Measurements from ENCODE around the gene SAMD8.

Gene SAMD8

DNA sequence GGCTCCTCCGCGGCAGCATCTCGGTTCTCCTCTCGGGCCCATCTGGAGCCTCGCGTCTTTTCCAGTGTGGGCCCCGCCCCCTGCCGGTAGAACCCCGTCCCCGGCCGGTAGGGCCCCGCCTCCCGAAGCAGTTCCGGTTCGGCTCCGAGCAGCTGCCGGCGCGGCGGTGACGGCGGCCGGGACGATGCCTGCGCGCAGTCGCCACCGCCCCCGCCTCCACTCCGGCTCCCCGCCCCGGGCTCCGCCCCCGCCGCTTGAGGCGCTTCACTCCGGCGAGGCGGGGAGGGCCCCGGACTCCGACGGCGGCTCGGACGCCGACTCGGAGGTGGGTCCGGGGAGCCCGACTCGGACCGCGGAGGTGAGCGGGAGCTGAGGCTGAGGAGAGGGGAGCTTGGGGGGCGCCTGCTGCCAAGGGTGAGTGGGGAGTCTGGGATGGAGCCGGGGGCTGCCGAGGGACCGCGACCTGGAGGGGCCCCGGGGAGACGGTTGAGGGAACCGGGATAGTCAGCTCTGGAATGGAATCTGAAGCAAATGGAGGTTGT lies at the start of gene SAMD8:
Gene SAMD8 (plus strand): TSS at position 292 of the 542 bp plus-strand sequence. CDS start 38,873 bp downstream, outside the sequence.
- H3K4me1 Mint-ChIP-seq (ENCODE audit: low read depth): peaks cover 56% of the 10 kb centered on the region
- H3K9me3 Mint-ChIP-seq (ENCODE audit: low read depth): no peaks in the 10 kb centered on the region
- peak within 1 kb of the TSS; percentile 92 for H3K27ac Mint-ChIP-seq
- peak within 1 kb of the TSS; percentile 87 for H3K4me3 Mint-ChIP-seq
- H3K27me3 Mint-ChIP-seq: no peaks in the 10 kb centered on the region
- no peaks in the 10 kb centered on the region for H3K36me3 Mint-ChIP-seq

DNA sequence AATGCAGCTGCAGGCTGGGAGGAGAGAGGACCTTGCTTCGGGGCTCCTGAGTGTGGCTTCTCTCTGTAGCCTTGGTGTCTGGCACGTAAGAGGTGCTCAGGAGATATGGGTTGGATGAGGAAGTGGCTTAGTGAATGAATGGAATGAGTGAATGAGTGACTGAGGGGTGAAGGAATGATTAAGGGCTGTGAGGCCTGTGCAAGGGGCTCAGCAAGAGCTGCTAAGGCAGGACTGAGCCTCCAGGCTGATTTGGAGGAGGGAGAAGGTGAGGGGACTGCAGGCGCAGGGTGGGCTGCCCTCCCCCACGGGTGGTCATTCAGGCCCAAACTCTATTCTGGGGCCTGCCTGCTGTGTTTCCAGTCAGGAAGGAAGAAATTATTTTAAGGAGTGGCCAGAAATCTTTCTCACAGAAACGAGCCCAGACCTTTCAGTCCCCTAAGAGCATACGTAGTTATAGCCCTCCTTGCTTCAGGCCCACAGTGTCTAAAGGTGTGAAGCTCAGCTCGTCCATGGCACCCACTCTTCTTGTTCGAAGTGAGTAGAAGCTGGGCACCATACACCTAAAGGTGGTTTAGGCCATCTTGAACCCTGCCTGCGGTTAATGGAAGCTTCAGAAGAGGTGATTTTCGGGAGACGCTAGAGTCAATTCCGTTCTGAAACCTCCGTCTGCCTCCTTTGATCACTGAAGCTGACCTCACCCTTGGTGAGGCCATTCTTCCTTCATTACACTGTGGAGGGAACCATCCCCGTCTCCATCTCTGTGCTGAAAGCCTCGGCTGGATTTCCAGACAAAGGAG lies 49.5 kb upstream of the SAMD8 start:
- Mint-ChIP-seq H3K4me1 (ENCODE audit: low read depth) (no peaks in the 10 kb centered on the region), H3K9me3 (ENCODE audit: low read depth) (no peaks in the 10 kb centered on the region), H3K27ac (no peak overlapping the region), H3K27me3 (no peaks in the 10 kb centered on the region), H3K4me3 (no peak overlapping the region), H3K36me3 (no peaks in the 10 kb centered on the region)

GRCh38 chr10:75062506-75063299 lies 48.8 kb upstream of the SAMD8 start:
- Mint-ChIP-seq H3K9me3 (ENCODE audit: low read depth) (no peaks in the 10 kb centered on the region), H3K27me3 (no peaks in the 10 kb centered on the region), H3K4me3 (no peak overlapping the region), H3K4me1 (ENCODE audit: low read depth) (no peaks in the 10 kb centered on the region), H3K27ac (no peak overlapping the region), H3K36me3 (no peaks in the 10 kb centered on the region)

DNA sequence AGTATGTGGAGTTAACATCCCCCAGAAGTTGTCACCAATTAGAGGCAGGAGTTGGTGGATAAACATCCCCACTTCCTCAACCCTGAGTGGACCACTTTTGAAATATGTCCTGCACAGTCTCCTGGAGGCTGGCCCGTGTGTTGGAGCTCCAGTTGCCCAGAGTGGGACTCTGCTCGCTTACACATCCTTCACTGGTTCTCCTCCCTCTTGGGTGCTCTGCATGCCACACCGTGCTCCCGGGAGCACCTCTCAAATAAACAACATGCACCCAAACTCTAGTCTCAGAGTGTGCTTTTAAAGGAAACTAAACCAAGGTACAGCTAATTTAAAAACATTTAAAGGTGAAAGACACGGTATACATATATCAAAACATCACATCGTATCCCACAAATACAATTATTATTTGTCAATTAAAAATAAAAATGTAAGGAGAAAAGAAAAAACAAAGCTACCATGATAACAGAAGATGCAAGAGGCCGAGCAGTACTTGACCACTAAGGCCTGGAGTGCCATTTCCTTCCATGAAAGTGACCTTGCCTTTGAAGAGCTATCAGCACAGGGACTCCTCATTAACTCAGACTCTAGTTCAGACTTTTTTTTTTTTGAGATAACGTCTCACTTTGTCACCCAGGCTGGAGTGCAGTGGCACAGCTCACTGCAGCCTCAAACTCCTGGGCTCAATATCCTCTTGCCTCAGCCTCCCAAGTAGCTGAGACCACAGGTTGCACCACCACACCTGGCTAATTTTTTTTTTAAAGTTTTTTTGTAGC lies 47.8 kb upstream of the SAMD8 start:
- H3K4me1 Mint-ChIP-seq (ENCODE audit: low read depth): no peaks in the 10 kb centered on the region
- H3K4me3 Mint-ChIP-seq: no peak overlapping the region
- no peaks in the 10 kb centered on the region for H3K36me3 Mint-ChIP-seq
- no peaks in the 10 kb centered on the region for H3K27me3 Mint-ChIP-seq
- H3K9me3 Mint-ChIP-seq (ENCODE audit: low read depth): no peaks in the 10 kb centered on the region
- H3K27ac Mint-ChIP-seq: no peak overlapping the region

DNA sequence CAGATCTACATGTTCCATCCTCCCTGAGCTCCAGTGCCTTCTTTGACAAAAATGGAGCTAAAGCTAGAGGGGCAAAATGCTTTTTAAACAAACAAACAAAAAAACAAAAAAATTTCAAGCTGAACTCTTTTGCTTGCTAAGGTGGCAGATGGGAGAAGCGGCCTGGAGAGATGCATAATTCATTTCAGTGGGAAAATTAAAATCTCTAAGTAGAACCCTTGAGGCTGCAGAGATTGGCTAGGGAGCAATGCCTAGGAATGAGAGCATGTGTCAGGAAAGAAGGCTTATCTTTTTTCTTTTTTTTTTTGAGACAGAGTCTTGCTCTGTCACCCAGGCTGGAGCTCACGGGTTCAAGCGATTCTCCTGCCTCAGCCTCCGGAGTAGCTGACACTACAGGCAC lies 46.4 kb upstream of the SAMD8 start:
- no peak overlapping the region for H3K27ac Mint-ChIP-seq
- no peaks in the 10 kb centered on the region for H3K27me3 Mint-ChIP-seq
- H3K4me1 Mint-ChIP-seq (ENCODE audit: low read depth): no peaks in the 10 kb centered on the region
- H3K36me3 Mint-ChIP-seq: no peaks in the 10 kb centered on the region
- H3K4me3 Mint-ChIP-seq: no peak overlapping the region
- H3K9me3 Mint-ChIP-seq (ENCODE audit: low read depth): no peaks in the 10 kb centered on the region

DNA sequence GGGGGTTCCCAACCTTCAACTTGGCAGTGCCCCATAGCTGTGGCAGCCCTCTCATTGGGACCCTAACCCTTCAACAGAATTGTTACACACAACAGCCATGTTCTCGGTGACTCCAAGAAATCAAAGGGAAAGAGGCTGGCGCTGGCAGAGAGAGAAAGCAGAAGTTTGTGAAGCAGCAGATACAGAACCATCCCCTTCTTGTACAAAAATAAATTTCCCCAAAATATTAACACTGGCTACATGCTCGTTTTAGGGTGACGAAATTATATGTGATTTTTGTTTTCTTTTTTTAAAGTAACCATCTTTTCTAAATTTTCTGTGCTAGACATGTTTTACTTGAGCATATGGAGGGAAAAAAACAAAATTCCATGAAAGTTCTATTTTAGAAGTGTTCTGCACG lies 45.2 kb upstream of the SAMD8 start:
- Mint-ChIP-seq H3K27me3 (no peaks in the 10 kb centered on the region), H3K27ac (no peak overlapping the region), H3K4me1 (ENCODE audit: low read depth) (no peaks in the 10 kb centered on the region), H3K36me3 (no peaks in the 10 kb centered on the region), H3K9me3 (ENCODE audit: low read depth) (no peaks in the 10 kb centered on the region), H3K4me3 (no peak overlapping the region)

DNA sequence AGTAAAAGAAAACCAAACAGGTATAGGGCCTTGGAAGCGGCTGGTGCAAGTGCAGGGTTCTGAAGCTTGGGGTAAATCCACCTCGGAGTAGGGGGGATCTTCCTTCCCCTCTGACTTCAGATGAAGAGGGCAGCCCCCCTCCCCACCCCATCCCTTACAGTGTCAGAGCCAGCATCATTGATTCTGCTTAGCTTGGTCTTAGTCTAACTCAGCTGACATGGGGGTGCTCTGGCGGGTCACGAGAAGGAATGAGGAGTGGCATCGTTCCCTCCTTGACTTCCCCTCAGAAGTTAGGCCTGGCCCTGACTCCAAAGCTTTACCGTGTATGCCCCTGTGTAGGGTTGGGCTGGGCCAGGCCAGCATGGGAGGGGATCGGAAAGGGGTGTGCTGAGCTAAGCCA lies 44.2 kb upstream of the SAMD8 start:
- Mint-ChIP-seq H3K4me1 (ENCODE audit: low read depth) (no peaks in the 10 kb centered on the region), H3K27me3 (no peaks in the 10 kb centered on the region), H3K9me3 (ENCODE audit: low read depth) (no peaks in the 10 kb centered on the region), H3K27ac (no peak overlapping the region), H3K36me3 (no peaks in the 10 kb centered on the region), H3K4me3 (no peak overlapping the region)

DNA sequence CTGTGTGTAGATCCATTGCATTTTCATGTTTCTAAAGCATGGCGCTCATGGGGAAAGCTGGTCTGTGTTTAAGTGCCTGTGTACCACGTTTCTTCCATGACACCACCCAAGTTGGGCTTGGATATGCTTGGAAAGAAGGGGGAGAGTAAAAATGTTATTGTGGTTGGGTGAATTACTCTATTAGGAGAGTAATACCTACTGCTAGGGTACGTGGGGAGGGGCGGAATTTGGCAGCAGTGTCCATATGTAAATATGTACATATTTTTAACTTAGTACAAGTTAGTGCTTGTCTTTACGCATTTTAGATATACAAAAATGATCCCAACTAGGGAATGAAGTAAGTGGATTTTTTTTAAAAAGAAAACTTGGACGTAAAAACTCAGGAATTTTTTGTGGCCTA lies 42.9 kb upstream of the SAMD8 start:
- Mint-ChIP-seq H3K27ac (no peak overlapping the region), H3K4me3 (no peak overlapping the region), H3K36me3 (no peaks in the 10 kb centered on the region), H3K4me1 (ENCODE audit: low read depth) (no peaks in the 10 kb centered on the region), H3K9me3 (ENCODE audit: low read depth) (no peaks in the 10 kb centered on the region), H3K27me3 (no peaks in the 10 kb centered on the region)

GRCh38 chr10:75070476-75070875 lies 41.0 kb upstream of the SAMD8 start:
- Mint-ChIP-seq H3K36me3 (no peaks in the 10 kb centered on the region), H3K27ac (no peak overlapping the region), H3K9me3 (ENCODE audit: low read depth) (no peaks in the 10 kb centered on the region), H3K27me3 (no peaks in the 10 kb centered on the region), H3K4me1 (ENCODE audit: low read depth) (no peaks in the 10 kb centered on the region), H3K4me3 (no peak overlapping the region)

- no peaks in the 10 kb centered on the region for H3K4me1 Mint-ChIP-seq (ENCODE audit: low read depth)
- no peaks in the 10 kb centered on the region for H3K9me3 Mint-ChIP-seq (ENCODE audit: low read depth)
- no peaks in the 10 kb centered on the region for H3K27me3 Mint-ChIP-seq
- no peaks in the 10 kb centered on the region for H3K36me3 Mint-ChIP-seq
- no peak overlapping the region for H3K27ac Mint-ChIP-seq
- H3K4me3 Mint-ChIP-seq: no peak overlapping the region
Observed at GRCh38 chr10:75070961-75071428, 40.5 kb upstream of the SAMD8 start.

- no peak overlapping the region for H3K4me3 Mint-ChIP-seq
- H3K4me1 Mint-ChIP-seq (ENCODE audit: low read depth): no peaks in the 10 kb centered on the region
Observed at GRCh38 chr10:75071756-75072155, 39.7 kb upstream of the SAMD8 start.

DNA sequence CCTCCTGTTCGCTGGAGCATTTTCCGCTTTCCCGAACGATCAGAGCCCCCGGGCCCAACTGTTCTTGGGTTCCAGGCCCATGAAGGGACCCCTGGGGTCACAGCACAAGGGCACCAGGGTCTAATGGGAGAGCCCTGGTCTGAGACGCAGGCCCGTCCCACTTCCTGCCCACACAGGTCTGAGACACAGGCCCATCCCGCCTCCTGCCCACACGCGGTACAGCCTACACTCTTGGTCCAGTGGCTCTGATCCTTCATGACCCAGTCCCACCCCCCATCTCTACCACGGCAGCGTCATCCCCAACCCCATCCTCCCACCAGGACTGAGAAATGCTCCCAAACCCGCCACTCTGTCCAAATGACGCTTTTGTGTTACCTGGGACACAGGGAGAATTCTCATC lies 38.7 kb upstream of the SAMD8 start:
- Mint-ChIP-seq H3K4me3 (no peak overlapping the region), H3K27me3 (no peaks in the 10 kb centered on the region), H3K27ac (no peak overlapping the region), H3K9me3 (ENCODE audit: low read depth) (no peaks in the 10 kb centered on the region), H3K36me3 (no peaks in the 10 kb centered on the region), H3K4me1 (ENCODE audit: low read depth) (no peaks in the 10 kb centered on the region)

More at GRCh38 chr10:75071756-75072155, 39.7 kb upstream of the SAMD8 start:
- Mint-ChIP-seq H3K27me3 (no peaks in the 10 kb centered on the region), H3K36me3 (no peaks in the 10 kb centered on the region), H3K27ac (no peak overlapping the region), H3K9me3 (ENCODE audit: low read depth) (no peaks in the 10 kb centered on the region)

DNA sequence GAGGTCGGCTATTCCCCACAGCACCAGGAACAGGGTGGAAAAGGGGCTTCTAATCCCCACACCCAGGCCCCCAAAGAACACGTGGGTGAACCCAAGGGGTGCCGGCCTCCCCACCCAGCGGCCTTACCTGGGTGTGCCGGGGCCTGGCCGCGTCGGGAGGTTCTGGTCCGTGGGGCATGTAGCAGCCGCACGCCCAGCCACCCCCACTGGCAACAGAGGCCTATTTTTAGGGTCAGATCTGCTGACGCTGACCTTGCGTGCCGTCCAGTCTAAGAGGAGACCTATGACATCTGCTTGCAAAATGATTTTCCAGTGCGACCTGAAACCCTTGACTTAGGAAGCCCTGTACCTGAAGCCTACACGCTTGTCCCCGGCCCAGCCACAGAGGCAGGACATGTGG lies 38.0 kb upstream of the SAMD8 start:
- no peak overlapping the region for H3K4me3 Mint-ChIP-seq
- H3K27ac Mint-ChIP-seq: no peak overlapping the region
- no peaks in the 10 kb centered on the region for H3K9me3 Mint-ChIP-seq (ENCODE audit: low read depth)
- no peaks in the 10 kb centered on the region for H3K4me1 Mint-ChIP-seq (ENCODE audit: low read depth)
- H3K27me3 Mint-ChIP-seq: no peaks in the 10 kb centered on the region
- no peaks in the 10 kb centered on the region for H3K36me3 Mint-ChIP-seq

DNA sequence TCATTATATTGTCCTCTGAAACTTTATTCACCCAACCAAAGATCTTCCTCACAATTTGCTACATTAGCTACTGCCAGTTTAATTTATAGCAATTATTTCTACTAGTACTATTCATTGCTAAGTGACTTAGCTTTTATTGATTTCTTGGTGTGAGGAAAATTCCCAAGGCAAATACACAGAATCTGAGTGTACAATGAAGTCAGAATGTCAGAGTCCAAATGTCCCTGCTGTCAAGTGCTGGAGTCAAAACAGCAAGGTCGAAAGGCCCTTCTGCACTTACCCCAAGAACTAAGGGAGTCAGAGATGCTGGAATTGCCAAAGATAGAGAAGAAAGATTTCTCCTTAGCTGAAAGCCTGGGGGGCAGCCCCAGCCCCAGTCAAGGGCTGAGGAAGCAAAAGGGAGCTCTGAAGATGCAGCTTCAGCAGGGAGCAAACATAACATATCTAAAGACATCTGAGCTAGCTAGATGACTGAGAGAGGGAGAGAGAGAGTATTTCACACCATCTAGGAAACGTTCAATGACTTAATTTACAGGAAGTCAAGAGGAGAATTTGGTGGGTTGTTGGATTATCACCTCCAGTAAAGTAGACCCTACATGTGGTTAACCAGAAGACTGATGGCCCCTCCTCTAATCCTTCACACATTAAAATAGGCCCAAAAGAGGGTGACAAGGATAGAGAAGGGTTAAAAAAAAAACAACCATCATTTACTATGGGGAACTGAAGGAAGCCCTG lies 36.6 kb upstream of the SAMD8 start:
- H3K36me3 Mint-ChIP-seq: no peaks in the 10 kb centered on the region
- H3K9me3 Mint-ChIP-seq (ENCODE audit: low read depth): no peaks in the 10 kb centered on the region
- no peak overlapping the region for H3K27ac Mint-ChIP-seq
- no peaks in the 10 kb centered on the region for H3K27me3 Mint-ChIP-seq
- no peaks in the 10 kb centered on the region for H3K4me1 Mint-ChIP-seq (ENCODE audit: low read depth)
- no peak overlapping the region for H3K4me3 Mint-ChIP-seq
